ENCODE data around the gene SERPINI1. TPM values are rescaled to one million over a fixed set of nuclear protein-coding genes. Genes with fewer than 3 reads are reported as not detected.

SERPINI1 gene
- total RNA-seq, 1 experiment from 2014 or later, result 6.4 TPM

- no peak for TF ChIP-seq ARID4B (CRISPR knock-in tag; IDR thresholded peaks at IDR 0.05; ENCODE audit: borderline replicate concordance)
- no peak for TF ChIP-seq ZNF423 (CRISPR knock-in tag; IDR thresholded peaks at IDR 0.05)
- no peak for TF ChIP-seq IRF2 (CRISPR knock-in tag; IDR thresholded peaks at IDR 0.05; ENCODE audit: borderline replicate concordance, low read depth)
- TF ChIP-seq STAT6 (CRISPR knock-in tag; conservative IDR thresholded peaks at IDR 0.05; ENCODE audit: low read depth), result no peak
- TF ChIP-seq ZNF263 (CRISPR knock-in tag; IDR thresholded peaks at IDR 0.05; ENCODE audit: low read depth), result no peak
- no peak for TF ChIP-seq CBFB (CRISPR knock-in tag; IDR thresholded peaks at IDR 0.05; ENCODE audit: low read depth)
These were observed 8.3 kb downstream of the SERPINI1 start (continued) for GRCh38 chr3:167743799-167744198.

DNA sequence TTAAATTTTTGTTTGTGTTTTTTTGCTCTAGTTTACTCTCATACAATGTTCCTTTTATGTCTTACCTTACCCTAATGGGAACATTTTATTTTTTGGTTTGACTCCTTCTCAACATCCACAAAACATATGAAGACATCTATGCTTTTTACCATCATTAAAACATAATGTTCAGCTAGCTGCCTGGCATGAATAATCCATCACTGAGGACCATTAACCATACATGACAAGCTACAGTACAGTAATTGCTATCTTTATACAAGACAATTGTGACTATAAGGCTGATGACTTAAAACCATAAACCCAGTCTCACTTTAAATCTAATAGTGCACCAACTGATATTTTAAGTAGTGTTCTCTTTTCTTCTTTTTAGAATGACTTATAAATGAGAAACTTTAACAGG lies 13.7 kb downstream of the SERPINI1 start:
- Mint-ChIP-seq H3K9me3 (no peaks in the 10 kb centered on the region), H3K4me1 (no peaks in the 10 kb centered on the region), H3K27ac (no peak overlapping the region), H3K4me3 (no peak overlapping the region), H3K27me3 (ENCODE audit: low read depth) (no peaks in the 10 kb centered on the region), H3K36me3 (no peaks in the 10 kb centered on the region)
- ATAC-seq, result no peak
- TF ChIP-seq ZNF671 (CRISPR knock-in tag; IDR thresholded peaks at IDR 0.05) (no peak), CTCF (IDR thresholded peaks at IDR 0.05) (no peak), SMAD4 (CRISPR knock-in tag; IDR thresholded peaks at IDR 0.05) (no peak), NFATC4 (CRISPR knock-in tag; IDR thresholded peaks at IDR 0.05) (no peak)
- TF ChIP-seq, protein P1, sequence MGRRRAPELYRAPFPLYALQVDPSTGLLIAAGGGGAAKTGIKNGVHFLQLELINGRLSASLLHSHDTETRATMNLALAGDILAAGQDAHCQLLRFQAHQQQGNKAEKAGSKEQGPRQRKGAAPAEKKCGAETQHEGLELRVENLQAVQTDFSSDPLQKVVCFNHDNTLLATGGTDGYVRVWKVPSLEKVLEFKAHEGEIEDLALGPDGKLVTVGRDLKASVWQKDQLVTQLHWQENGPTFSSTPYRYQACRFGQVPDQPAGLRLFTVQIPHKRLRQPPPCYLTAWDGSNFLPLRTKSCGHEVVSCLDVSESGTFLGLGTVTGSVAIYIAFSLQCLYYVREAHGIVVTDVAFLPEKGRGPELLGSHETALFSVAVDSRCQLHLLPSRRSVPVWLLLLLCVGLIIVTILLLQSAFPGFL (CRISPR knock-in tag; IDR thresholded peaks at IDR 0.05; ENCODE audit: borderline replicate concordance), result no peak
- DNase-seq (ENCODE audit: low spot score), result no peak
- ChIA-PET CTCF (interaction anchor here (0.6 to 1.9 kb wide), 4 partner anchors 8 to 369 kb away, joined by 3 to 14 read pairs (median 4); partner anchors contain the start of gene ZBBX), POLR2A (no interaction called here)

DNA sequence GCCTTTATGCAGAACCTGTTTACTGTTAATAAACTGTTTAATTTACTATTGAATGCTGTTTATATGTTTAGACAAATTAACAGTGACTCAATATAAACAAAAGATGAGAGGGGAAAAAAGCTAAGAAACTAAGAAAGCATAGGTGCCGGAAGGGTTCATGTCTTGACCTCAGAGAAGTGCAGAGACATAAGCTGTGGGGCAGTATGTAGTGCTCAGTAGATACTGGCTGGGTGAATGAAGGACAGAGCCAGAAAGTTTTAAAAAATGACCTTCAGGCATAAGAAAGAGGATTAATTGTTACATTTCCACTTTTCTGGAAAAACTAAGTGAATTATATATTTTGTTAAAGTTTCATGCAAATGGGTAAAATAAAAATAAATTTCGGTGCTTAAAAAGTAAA lies 14.2 kb downstream of the SERPINI1 start:
- Mint-ChIP-seq H3K4me3 (no peak overlapping the region), H3K4me1 (peaks cover under 1% of the 10 kb centered on the region; the same call in 1 of the 2 replicates), H3K27ac (no peak overlapping the region), H3K27me3 (ENCODE audit: low read depth) (no peaks in the 10 kb centered on the region), H3K9me3 (no peaks in the 10 kb centered on the region), H3K36me3 (no peaks in the 10 kb centered on the region)
- ChIA-PET CTCF (interaction anchor here (0.6 to 1.9 kb wide), 3 partner anchors 9 to 370 kb away, joined by 3 to 14 read pairs (median 5); partner anchors contain the start of gene ZBBX), POLR2A (no interaction called here)
- ATAC-seq, result no peak
- no peak for DNase-seq (ENCODE audit: low spot score)
- no peak for TF ChIP-seq ESRRA (CRISPR knock-in tag; IDR thresholded peaks at IDR 0.05; ENCODE audit: borderline replicate concordance)
- no peak for TF ChIP-seq E2F4 (CRISPR knock-in tag; IDR thresholded peaks at IDR 0.05; ENCODE audit: borderline replicate concordance, low read depth)
- TF ChIP-seq, protein P2, sequence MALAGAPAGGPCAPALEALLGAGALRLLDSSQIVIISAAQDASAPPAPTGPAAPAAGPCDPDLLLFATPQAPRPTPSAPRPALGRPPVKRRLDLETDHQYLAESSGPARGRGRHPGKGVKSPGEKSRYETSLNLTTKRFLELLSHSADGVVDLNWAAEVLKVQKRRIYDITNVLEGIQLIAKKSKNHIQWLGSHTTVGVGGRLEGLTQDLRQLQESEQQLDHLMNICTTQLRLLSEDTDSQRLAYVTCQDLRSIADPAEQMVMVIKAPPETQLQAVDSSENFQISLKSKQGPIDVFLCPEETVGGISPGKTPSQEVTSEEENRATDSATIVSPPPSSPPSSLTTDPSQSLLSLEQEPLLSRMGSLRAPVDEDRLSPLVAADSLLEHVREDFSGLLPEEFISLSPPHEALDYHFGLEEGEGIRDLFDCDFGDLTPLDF (CRISPR knock-in tag; IDR thresholded peaks at IDR 0.05), result no peak
- no peak for TF ChIP-seq NFYB (CRISPR knock-in tag; conservative IDR thresholded peaks at IDR 0.05; ENCODE audit: low read depth)
- TF ChIP-seq ZNF423 (CRISPR knock-in tag; IDR thresholded peaks at IDR 0.05), result no peak
- no peak for TF ChIP-seq RORB (CRISPR knock-in tag; IDR thresholded peaks at IDR 0.05)
- TF ChIP-seq, protein P3, sequence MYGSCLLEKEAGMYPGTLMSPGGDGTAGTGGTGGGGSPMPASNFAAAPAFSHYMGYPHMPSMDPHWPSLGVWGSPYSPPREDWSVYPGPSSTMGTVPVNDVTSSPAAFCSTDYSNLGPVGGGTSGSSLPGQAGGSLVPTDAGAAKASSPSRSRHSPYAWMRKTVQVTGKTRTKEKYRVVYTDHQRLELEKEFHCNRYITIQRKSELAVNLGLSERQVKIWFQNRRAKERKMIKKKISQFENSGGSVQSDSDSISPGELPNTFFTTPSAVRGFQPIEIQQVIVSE (CRISPR knock-in tag; IDR thresholded peaks at IDR 0.05; ENCODE audit: borderline replicate concordance), result no peak
- no peak for TF ChIP-seq TEAD4 (CRISPR knock-in tag; IDR thresholded peaks at IDR 0.05)
- TF ChIP-seq NR3C1 (CRISPR knock-in tag; conservative IDR thresholded peaks at IDR 0.05; ENCODE audit: low read depth), result no peak
- TF ChIP-seq IRF2 (CRISPR knock-in tag; IDR thresholded peaks at IDR 0.05; ENCODE audit: borderline replicate concordance, low read depth), result no peak
